PFSK-1 (cell line): ENCODE data around the gene CDX1.

Experiments used
- FOXP2 ChIP-seq: optimal IDR thresholded peaks from 2 replicates; pipeline ENCODE3; 2011; ENCODE audit warnings: borderline replicate concordance, control low read depth, inconsistent platforms; ENCODE audit not compliant: insufficient read depth; ENCODE audit errors: extremely low read length, extremely low read depth
- POLR2AphosphoS5 ChIP-seq: IDR thresholded peaks from 2 replicates; pipeline ENCODE4 v1.6.1; 2012; ENCODE audit warnings: low read depth, mild to moderate bottlenecking, control low read depth, low read length, moderate library complexity
- REST ChIP-seq, 2 experiments: IDR thresholded peaks; 2 replicates each; pipeline versions ENCODE4 v1.6.1 to v1.8.0; 2011 to 2012; ENCODE audit warnings: low read depth in 2 of 2, low read length in 2 of 2, control low read depth in 1 of 2, inconsistent platforms in 1 of 2, mild to moderate bottlenecking in 1 of 2, moderate library complexity in 1 of 2; ENCODE audit not compliant: insufficient read depth in 1 of 2
- SIN3A ChIP-seq: IDR thresholded peaks from 2 replicates; pipeline ENCODE4 v1.6.1; 2012; ENCODE audit warnings: mild to moderate bottlenecking, low read length, moderate library complexity, borderline replicate concordance; ENCODE audit not compliant: insufficient read depth
- TAF1 ChIP-seq: IDR thresholded peaks from 2 replicates; pipeline ENCODE4 v1.6.1; 2012; ENCODE audit warnings: low read length, control low read depth, borderline replicate concordance; ENCODE audit not compliant: insufficient read depth

Gene CDX1

GRCh38 chr5:150142185-150142958, 24.2 kb upstream of the CDX1 start:
- TF ChIP-seq SIN3A = no peak

GRCh38 chr5:150142959-150143349, 23.6 kb upstream of the CDX1 start:
- TF ChIP-seq POLR2AphosphoS5 = no peak
- TF ChIP-seq FOXP2 = no peak
- TF ChIP-seq TAF1 = peak; percentile 48; the same call in 1 of the 2 replicates
- peak; percentile 24; the same call in 1 of the 2 replicates for TF ChIP-seq SIN3A
- TF ChIP-seq REST (IDR thresholded peaks at IDR 0.05; ENCODE audit: insufficient read depth in 1 of 2, low read depth in 2 of 2, low read length in 2 of 2) = 0 out of 4 replicates have a peak, but pooled peaks of 1 of the 2 experiments have one; percentile 31

GRCh38 chr5:150143350-150144245, 23.0 kb upstream of the CDX1 start:
- no peak for TF ChIP-seq SIN3A

- TF ChIP-seq SIN3A = no peak
- no peak for TF ChIP-seq POLR2AphosphoS5
- no peak for TF ChIP-seq TAF1
- TF ChIP-seq REST (IDR thresholded peaks at IDR 0.05; ENCODE audit: insufficient read depth in 1 of 2, low read depth in 2 of 2, low read length in 2 of 2) = no peak
- TF ChIP-seq FOXP2 = no peak
Observed at GRCh38 chr5:150144246-150144801, 22.3 kb upstream of the CDX1 start.

- TF ChIP-seq REST (IDR thresholded peaks at IDR 0.05; ENCODE audit: insufficient read depth in 1 of 2, low read depth in 2 of 2, low read length in 2 of 2) (no peak), FOXP2 (no peak), SIN3A (no peak), TAF1 (no peak), POLR2AphosphoS5 (no peak)
Observed at GRCh38 chr5:150144879-150145278, 21.7 kb upstream of the CDX1 start.
